ENCODE results near the gene GATA6.

- TF ChIP-seq, protein P1, sequence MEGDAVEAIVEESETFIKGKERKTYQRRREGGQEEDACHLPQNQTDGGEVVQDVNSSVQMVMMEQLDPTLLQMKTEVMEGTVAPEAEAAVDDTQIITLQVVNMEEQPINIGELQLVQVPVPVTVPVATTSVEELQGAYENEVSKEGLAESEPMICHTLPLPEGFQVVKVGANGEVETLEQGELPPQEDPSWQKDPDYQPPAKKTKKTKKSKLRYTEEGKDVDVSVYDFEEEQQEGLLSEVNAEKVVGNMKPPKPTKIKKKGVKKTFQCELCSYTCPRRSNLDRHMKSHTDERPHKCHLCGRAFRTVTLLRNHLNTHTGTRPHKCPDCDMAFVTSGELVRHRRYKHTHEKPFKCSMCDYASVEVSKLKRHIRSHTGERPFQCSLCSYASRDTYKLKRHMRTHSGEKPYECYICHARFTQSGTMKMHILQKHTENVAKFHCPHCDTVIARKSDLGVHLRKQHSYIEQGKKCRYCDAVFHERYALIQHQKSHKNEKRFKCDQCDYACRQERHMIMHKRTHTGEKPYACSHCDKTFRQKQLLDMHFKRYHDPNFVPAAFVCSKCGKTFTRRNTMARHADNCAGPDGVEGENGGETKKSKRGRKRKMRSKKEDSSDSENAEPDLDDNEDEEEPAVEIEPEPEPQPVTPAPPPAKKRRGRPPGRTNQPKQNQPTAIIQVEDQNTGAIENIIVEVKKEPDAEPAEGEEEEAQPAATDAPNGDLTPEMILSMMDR (IDR thresholded peaks at IDR 0.05; ENCODE audit: insufficient read depth, low read length, poor library complexity, severe bottlenecking) = no peak
- TF ChIP-seq EZH2phosphoT487 (conservative IDR thresholded peaks at IDR 0.05; ENCODE audit: low read length) = no peak
Observed at GRCh38 chr18:22210311-22210754, 40.9 kb downstream of the GATA6 start.
